HG03064 (cell line): ENCODE measurements around the gene ZNF684.
"Not testable (repeated sequence)": the region's sequence is repeated elsewhere in the genome, so short reads cannot be mapped to it uniquely, and the experiment has no call there.

ENCODE experiments used
- ATAC-seq: cut with Tn5 transposase; IDR thresholded peaks from one replicate; pipeline ENCODE4 v1.9.1; 2021; ENCODE audit warnings: low read depth; ENCODE audit not compliant: unreplicated experiment

Gene ZNF684

GRCh38 chr1:40564913-40565312, 33.5 kb downstream of the ZNF684 start:
- ATAC-seq = no peak

GRCh38 chr1:40567825-40568224, 36.4 kb downstream of the ZNF684 start:
- no peak for ATAC-seq

GRCh38 chr1:40574805-40575204, 43.4 kb downstream of the ZNF684 start:
- not testable (repeated sequence) for ATAC-seq

GRCh38 chr1:40575336-40575735, 43.9 kb downstream of the ZNF684 start:
- ATAC-seq = no peak

GRCh38 chr1:40582116-40582515, 50.7 kb downstream of the ZNF684 start:
- ATAC-seq = no peak

- no peak for ATAC-seq
Measured at GRCh38 chr1:40583980-40584379, 52.5 kb downstream of the ZNF684 start.

GRCh38 chr1:40588586-40588985, 57.1 kb downstream of the ZNF684 start:
- no peak for ATAC-seq

- no peak for ATAC-seq
Measured at GRCh38 chr1:40592107-40592803, 60.8 kb downstream of the ZNF684 start.

- ATAC-seq = no peak
Measured at GRCh38 chr1:40593449-40594186, 62.2 kb downstream of the ZNF684 start.

GRCh38 chr1:40594187-40594531, 62.7 kb downstream of the ZNF684 start:
- ATAC-seq = no peak

GRCh38 chr1:40595623-40596022, 64.2 kb downstream of the ZNF684 start:
- ATAC-seq = no peak
